ENCODE results near the gene SH3TC1. TPM values are rescaled to one million over a fixed set of nuclear protein-coding genes. Genes with fewer than 3 reads are reported as not detected.

Gene SH3TC1
- polyA plus RNA-seq, 2 of the 4 experiments (the other 2 are of a cell fraction), result 2.8 to 7.4 TPM

DNA sequence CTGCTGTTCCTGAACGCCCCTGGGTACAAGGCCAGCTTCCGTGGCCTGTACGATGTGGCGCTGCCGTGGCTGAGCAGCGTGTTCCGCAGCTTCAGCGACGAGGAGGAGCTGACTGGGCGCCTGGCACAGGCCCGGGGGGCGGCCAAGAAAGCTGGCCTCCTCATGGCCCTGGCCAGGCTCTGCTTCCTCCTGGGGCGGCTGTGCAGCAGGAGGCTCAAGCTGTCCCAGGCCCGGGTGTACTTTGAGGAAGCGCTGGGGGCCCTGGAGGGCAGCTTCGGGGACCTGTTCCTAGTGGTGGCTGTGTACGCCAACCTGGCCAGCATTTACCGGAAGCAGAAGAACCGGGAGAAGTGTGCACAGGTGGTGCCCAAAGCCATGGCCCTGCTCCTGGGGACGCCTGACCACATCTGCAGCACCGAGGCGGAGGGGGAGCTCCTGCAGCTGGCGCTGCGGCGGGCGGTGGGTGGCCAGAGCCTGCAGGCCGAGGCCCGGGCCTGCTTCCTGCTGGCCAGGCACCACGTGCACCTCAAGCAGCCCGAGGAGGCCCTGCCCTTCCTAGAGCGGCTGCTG, 28.2 kb downstream of the SH3TC1 start:
- Histone ChIP-seq H3K4me1 (peaks cover 35% of the 10 kb centered on the region), H3K27ac (peak overlapping the region; percentile 84 to 97; a peak in 5 of 6 replicates), H3K9me3 (no peaks in the 10 kb centered on the region), H3K4me2 (no peak overlapping the region), H3K4me3 (no peak overlapping the region)
- no peak for FAIRE-seq
- 93% methylated on average over 3 of the region's 31 CpGs for WGBS (ENCODE audit: missing lambda C conversion rate)
- no peak for DNase-seq (ENCODE audit: low read depth in 1 of 2, low spot score in 1 of 2)
- POLR2A ChIA-PET, result no interaction called here
- CTCF ChIA-PET, result interaction anchor here (0.5 to 4.0 kb wide), 6 partner anchors 16 to 691 kb away, joined by 3 to 20 read pairs (median 6); no protein-coding TSS in a partner anchor
- ATAC-seq, result no peak
- TF ChIP-seq CHD4 (IDR thresholded peaks at IDR 0.05; ENCODE audit: borderline replicate concordance) (no peak), BHLHE40 (IDR thresholded peaks at IDR 0.05; ENCODE audit: low read depth, low read length) (no peak), MYC (IDR thresholded peaks at IDR 0.05; ENCODE audit: borderline replicate concordance, low read length) (no peak), PHF8 (IDR thresholded peaks at IDR 0.05; ENCODE audit: borderline replicate concordance, low read depth) (no peak), MAZ (IDR thresholded peaks at IDR 0.05; ENCODE audit: borderline replicate concordance, low read depth, low read length) (no peak), EHF (CRISPR knock-in tag; IDR thresholded peaks at IDR 0.05) (no peak), TP53 (CRISPR knock-in tag; IDR thresholded peaks at IDR 0.05) (no peak), NR3C1 (IDR thresholded peaks at IDR 0.05) (no peak), ZSCAN20 (CRISPR knock-in tag; IDR thresholded peaks at IDR 0.05) (no peak), ZFP36 (IDR thresholded peaks at IDR 0.05; ENCODE audit: borderline replicate concordance, partially characterized antibody) (no peak), HOXB13 (CRISPR knock-in tag; IDR thresholded peaks at IDR 0.05; ENCODE audit: low read depth) (no peak), NPAS2 (CRISPR knock-in tag; IDR thresholded peaks at IDR 0.05; ENCODE audit: borderline replicate concordance) (no peak), EP300 (IDR thresholded peaks at IDR 0.05) (no peak), RARB (CRISPR knock-in tag; IDR thresholded peaks at IDR 0.05) (no peak), JUN (IDR thresholded peaks at IDR 0.05) (no peak)
- TF ChIP-seq, protein P1, sequence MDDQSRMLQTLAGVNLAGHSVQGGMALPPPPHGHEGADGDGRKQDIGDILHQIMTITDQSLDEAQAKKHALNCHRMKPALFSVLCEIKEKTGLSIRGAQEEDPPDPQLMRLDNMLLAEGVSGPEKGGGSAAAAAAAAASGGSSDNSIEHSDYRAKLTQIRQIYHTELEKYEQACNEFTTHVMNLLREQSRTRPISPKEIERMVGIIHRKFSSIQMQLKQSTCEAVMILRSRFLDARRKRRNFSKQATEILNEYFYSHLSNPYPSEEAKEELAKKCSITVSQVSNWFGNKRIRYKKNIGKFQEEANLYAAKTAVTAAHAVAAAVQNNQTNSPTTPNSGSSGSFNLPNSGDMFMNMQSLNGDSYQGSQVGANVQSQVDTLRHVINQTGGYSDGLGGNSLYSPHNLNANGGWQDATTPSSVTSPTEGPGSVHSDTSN (IDR thresholded peaks at IDR 0.05), result no peak
- TF ChIP-seq, protein P2, sequence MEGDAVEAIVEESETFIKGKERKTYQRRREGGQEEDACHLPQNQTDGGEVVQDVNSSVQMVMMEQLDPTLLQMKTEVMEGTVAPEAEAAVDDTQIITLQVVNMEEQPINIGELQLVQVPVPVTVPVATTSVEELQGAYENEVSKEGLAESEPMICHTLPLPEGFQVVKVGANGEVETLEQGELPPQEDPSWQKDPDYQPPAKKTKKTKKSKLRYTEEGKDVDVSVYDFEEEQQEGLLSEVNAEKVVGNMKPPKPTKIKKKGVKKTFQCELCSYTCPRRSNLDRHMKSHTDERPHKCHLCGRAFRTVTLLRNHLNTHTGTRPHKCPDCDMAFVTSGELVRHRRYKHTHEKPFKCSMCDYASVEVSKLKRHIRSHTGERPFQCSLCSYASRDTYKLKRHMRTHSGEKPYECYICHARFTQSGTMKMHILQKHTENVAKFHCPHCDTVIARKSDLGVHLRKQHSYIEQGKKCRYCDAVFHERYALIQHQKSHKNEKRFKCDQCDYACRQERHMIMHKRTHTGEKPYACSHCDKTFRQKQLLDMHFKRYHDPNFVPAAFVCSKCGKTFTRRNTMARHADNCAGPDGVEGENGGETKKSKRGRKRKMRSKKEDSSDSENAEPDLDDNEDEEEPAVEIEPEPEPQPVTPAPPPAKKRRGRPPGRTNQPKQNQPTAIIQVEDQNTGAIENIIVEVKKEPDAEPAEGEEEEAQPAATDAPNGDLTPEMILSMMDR (IDR thresholded peaks at IDR 0.05), result no peak
- TF ChIP-seq, protein P3, sequence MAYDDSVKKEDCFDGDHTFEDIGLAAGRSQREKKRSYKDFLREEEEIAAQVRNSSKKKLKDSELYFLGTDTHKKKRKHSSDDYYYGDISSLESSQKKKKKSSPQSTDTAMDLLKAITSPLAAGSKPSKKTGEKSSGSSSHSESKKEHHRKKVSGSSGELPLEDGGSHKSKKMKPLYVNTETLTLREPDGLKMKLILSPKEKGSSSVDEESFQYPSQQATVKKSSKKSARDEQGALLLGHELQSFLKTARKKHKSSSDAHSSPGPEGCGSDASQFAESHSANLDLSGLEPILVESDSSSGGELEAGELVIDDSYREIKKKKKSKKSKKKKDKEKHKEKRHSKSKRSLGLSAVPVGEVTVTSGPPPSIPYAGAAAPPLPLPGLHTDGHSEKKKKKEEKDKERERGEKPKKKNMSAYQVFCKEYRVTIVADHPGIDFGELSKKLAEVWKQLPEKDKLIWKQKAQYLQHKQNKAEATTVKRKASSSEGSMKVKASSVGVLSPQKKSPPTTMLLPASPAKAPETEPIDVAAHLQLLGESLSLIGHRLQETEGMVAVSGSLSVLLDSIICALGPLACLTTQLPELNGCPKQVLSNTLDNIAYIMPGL (CRISPR knock-in tag; IDR thresholded peaks at IDR 0.05; ENCODE audit: borderline replicate concordance), result no peak

DNA sequence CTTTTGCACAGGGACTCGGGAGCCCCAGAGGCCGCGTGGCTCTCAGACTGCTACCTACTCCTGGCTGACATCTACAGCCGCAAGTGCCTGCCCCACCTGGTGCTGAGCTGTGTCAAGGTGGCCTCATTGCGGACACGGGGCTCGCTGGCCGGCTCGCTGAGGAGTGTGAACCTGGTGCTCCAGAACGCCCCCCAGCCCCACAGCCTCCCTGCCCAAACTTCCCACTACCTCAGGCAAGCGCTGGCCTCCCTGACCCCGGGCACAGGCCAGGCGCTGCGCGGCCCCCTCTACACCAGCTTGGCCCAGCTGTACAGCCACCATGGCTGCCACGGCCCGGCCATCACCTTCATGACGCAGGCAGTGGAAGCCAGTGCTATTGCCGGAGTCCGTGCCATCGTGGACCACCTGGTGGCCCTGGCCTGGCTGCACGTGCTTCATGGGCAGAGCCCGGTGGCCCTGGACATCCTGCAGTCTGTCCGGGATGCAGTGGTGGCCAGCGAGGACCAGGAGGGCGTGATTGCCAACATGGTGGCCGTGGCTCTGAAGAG, 28.8 kb downstream of the SH3TC1 start:
- peak overlapping the region; percentile 84 to 97 for H3K27ac ChIP-seq
- ChIA-PET POLR2A (no interaction called here), CTCF (interaction anchor here (0.7 to 4.0 kb wide), 4 partner anchors 15 to 175 kb away, joined by 3 to 20 read pairs (median 14); no protein-coding TSS in a partner anchor)
- TF ChIP-seq, protein P3 (CRISPR knock-in tag; IDR thresholded peaks at IDR 0.05; ENCODE audit: borderline replicate concordance), result no peak
- TF ChIP-seq MAZ (IDR thresholded peaks at IDR 0.05; ENCODE audit: borderline replicate concordance, low read depth, low read length), result no peak
- TF ChIP-seq RFX5 (IDR thresholded peaks at IDR 0.05), result no peak
- no peak for TF ChIP-seq JUNB (IDR thresholded peaks at IDR 0.05)
- TF ChIP-seq POLR2AphosphoS2 (conservative IDR thresholded peaks at IDR 0.05; ENCODE audit: low read length), result no peak
- no peak for TF ChIP-seq KDM1A (IDR thresholded peaks at IDR 0.05; ENCODE audit: low read depth)
- no peak for TF ChIP-seq TP53 (CRISPR knock-in tag; IDR thresholded peaks at IDR 0.05)
- TF ChIP-seq CBX2 (IDR thresholded peaks at IDR 0.05; ENCODE audit: borderline replicate concordance, low read depth), result no peak
- TF ChIP-seq, protein P1 (IDR thresholded peaks at IDR 0.05), result no peak
- TF ChIP-seq ZC3H11A (IDR thresholded peaks at IDR 0.05), result no peak
- peaks cover 35% of the 10 kb centered on the region for H3K4me1 ChIP-seq
- no peak for DNase-seq (ENCODE audit: low read depth in 1 of 2, low spot score in 1 of 2)
- WGBS (ENCODE audit: missing lambda C conversion rate), result 85% methylated on average over 8 of the region's 27 CpGs
- no peak overlapping the region for H3K4me3 ChIP-seq
- FAIRE-seq, result no peak
- peak overlapping the region; percentile 61; the same call in 1 of the 3 replicates for H3K4me2 ChIP-seq
- H3K9me3 ChIP-seq, result no peaks in the 10 kb centered on the region
- no peak for ATAC-seq
